NCI-H1092 (cell line): ENCODE measurements around the gene NCAM2.
"Not testable (repeated sequence)": the region's sequence is repeated elsewhere in the genome, so short reads cannot be mapped to it uniquely, and the experiment has no call there.

Source experiments
- DNase-seq: peaks from one replicate; lab custom pipeline; 2025; lab: John Stamatoyannopoulos, UW

Gene NCAM2

GRCh38 chr21:21103692-21104091 is 105.5 kb downstream of the NCAM2 start:
- no peak for DNase-seq

GRCh38 chr21:21109736-21110135 is 111.5 kb downstream of the NCAM2 start:
- no peak for DNase-seq

- DNase-seq, result no peak
These were observed 113.2 kb downstream of the NCAM2 start for GRCh38 chr21:21111309-21111920.

GRCh38 chr21:21114461-21114860 is 116.3 kb downstream of the NCAM2 start:
- DNase-seq, result peak; percentile 4

GRCh38 chr21:21119091-21119490 is 120.9 kb downstream of the NCAM2 start:
- DNase-seq, result no peak

- DNase-seq, result no peak
These were observed 124.5 kb downstream of the NCAM2 start for GRCh38 chr21:21122680-21123079.

- no peak for DNase-seq
These were observed 134.2 kb downstream of the NCAM2 start for GRCh38 chr21:21132390-21132789.

GRCh38 chr21:21137986-21138385 is 139.8 kb downstream of the NCAM2 start:
- no peak for DNase-seq

GRCh38 chr21:21146587-21147373 is 148.6 kb downstream of the NCAM2 start:
- no peak for DNase-seq

GRCh38 chr21:21147374-21147745 is 149.2 kb downstream of the NCAM2 start:
- no peak for DNase-seq

- DNase-seq, result no peak
These were observed 149.8 kb downstream of the NCAM2 start for GRCh38 chr21:21148009-21148408.

GRCh38 chr21:21148514-21148913 is 150.3 kb downstream of the NCAM2 start:
- DNase-seq, result no peak

GRCh38 chr21:21149445-21149844 is 151.2 kb downstream of the NCAM2 start:
- not testable (repeated sequence) for DNase-seq

- no peak for DNase-seq
These were observed 153.0 kb downstream of the NCAM2 start for GRCh38 chr21:21151231-21151630.

GRCh38 chr21:21156397-21156796 is 158.2 kb downstream of the NCAM2 start:
- DNase-seq, result no peak

- no peak for DNase-seq
These were observed 158.7 kb downstream of the NCAM2 start for GRCh38 chr21:21156957-21157356.

GRCh38 chr21:21158376-21158918 is 160.2 kb downstream of the NCAM2 start:
- no peak for DNase-seq

- DNase-seq, result no peak
These were observed 161.2 kb downstream of the NCAM2 start for GRCh38 chr21:21159253-21159899.

GRCh38 chr21:21162786-21163185 is 164.6 kb downstream of the NCAM2 start:
- no peak for DNase-seq

- peak; percentile 48 for DNase-seq
These were observed 165.7 kb downstream of the NCAM2 start for GRCh38 chr21:21163904-21164303.

GRCh38 chr21:21165063-21165645 is 166.9 kb downstream of the NCAM2 start:
- no peak for DNase-seq

- DNase-seq, result no peak
These were observed 176.5 kb downstream of the NCAM2 start for GRCh38 chr21:21174676-21175075.
